HG02571 (cell line): ENCODE measurements around the gene TUBGCP5.
A peak's percentile ranks its signal among the peaks of the same experiment; 100 is the strongest.

Experiments used
- ATAC-seq: cut with Tn5 transposase; IDR thresholded peaks from one replicate; pipeline ENCODE4 v1.9.1; 2021; ENCODE audit warnings: mild to moderate bottlenecking, moderate library complexity; ENCODE audit not compliant: unreplicated experiment

Gene TUBGCP5

GRCh38 chr15:22979238-22980188 lies 59.9 kb downstream of the TUBGCP5 start:
- ATAC-seq: peak; percentile 39

GRCh38 chr15:22978691-22979237 lies 60.6 kb downstream of the TUBGCP5 start:
- peak; percentile 33 for ATAC-seq

GRCh38 chr15:22974745-22975144 lies 64.6 kb downstream of the TUBGCP5 start:
- no peak for ATAC-seq

GRCh38 chr15:22973987-22974386 lies 65.4 kb downstream of the TUBGCP5 start:
- ATAC-seq: no peak

- no peak for ATAC-seq
Measured at GRCh38 chr15:22973286-22973685, 66.1 kb downstream of the TUBGCP5 start.

GRCh38 chr15:22969489-22969888 lies 69.9 kb downstream of the TUBGCP5 start:
- ATAC-seq: no peak

GRCh38 chr15:22968366-22968765 lies 71.0 kb downstream of the TUBGCP5 start:
- no peak for ATAC-seq

GRCh38 chr15:22967084-22967770 lies 72.1 kb downstream of the TUBGCP5 start:
- no peak for ATAC-seq

- ATAC-seq: no peak
Measured at GRCh38 chr15:22966321-22967083, 72.9 kb downstream of the TUBGCP5 start.

DNA sequence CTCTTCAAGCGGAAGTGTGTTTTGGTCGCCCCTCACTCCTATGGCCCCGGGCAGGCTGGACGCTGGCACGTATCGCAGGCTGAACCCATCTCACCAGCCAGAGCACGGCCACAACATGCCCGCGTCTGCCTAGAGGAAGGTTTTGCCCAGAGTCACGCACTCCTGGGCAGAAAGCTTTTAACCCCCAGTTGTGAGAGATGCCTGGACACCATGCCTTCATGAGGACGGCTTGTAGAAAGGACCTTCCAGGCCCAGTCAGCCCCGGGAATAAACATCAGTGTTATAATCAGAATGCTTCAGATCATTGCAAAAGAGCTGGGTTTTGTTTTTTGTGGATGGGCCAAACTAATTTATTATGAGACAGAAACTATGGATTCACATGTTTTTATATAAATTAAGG lies 75.7 kb downstream of the TUBGCP5 start:
- ATAC-seq: no peak

GRCh38 chr15:22962611-22963010 lies 76.8 kb downstream of the TUBGCP5 start:
- no peak for ATAC-seq

- ATAC-seq: no peak
Measured at GRCh38 chr15:22961762-22962161, 77.6 kb downstream of the TUBGCP5 start.

DNA sequence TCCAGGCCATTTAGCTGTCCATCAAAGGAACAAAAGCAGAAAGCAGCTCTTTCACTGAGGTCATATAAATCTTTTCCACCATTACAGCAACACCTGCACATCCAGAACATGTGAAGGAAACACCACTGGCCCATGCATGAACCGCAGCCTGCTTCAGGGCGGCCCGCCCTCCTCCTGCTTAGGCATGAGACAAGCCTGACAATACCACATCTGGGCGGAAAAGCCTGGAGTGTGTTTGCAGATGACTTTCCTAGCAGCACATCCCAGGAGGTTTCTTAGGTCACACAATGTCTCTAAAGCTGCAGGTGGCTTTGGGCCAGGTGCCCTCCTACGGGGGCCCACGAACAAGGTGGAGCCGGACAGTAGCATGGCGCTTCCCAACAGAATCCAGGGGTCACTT lies 78.8 kb downstream of the TUBGCP5 start:
- no peak for ATAC-seq

GRCh38 chr15:22960126-22960525 lies 79.2 kb downstream of the TUBGCP5 start:
- ATAC-seq: no peak

DNA sequence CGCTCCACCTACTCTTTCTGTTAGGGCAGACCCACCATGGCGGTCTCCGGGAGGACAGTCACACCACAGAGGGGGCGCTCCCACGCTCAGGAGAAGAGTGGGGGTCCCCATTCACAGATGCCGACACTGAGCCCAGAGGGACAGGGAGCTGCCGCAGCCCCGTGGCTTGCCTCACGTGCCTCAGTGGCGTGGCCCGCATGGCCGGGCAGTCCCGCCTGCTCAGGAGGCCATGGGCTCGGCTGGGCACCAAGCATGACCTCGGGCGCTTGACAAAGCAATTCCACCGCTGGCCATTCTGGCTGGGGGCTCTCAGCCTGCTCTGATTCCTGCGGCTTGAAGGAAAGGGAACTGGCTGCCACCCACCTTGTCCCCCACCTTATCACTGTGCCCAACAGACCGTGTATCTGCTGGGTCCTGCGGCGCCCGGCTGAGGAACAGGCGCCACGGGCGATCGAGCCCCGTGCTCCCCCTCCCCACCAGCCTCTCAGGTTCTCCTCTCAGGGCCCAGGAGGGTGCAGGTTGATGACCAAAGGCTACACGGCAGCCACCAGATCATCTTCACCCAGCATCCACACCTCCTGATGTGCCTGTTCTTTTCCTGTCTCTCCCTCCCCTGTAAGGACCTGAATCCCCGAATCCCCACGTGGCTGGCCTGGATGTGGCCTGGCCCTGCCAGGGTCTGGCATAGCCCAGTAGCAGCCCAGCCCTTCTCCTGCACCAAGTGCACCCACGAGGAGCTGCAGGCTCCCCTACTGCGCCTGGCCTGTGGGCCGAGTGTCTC lies 79.9 kb downstream of the TUBGCP5 start:
- ATAC-seq: no peak

- no peak for ATAC-seq
Measured at GRCh38 chr15:22958487-22959280, 80.7 kb downstream of the TUBGCP5 start.

DNA sequence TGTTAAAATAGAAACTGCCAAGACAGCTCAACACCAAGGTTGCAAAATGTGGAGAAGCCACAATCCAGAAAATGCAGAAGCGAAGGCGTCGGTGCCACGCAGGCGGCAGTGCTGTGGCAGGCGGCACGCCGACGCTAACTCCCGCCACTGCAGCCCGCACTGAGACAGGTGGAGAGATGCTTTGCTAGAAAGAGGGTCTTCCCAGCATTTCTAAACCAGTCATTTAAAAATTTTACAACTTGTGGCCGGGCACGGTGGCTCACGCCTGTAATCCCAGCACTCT lies 82.5 kb downstream of the TUBGCP5 start:
- ATAC-seq: no peak

GRCh38 chr15:22956257-22956977 lies 83.0 kb downstream of the TUBGCP5 start:
- ATAC-seq: no peak

GRCh38 chr15:22955544-22956119 lies 83.7 kb downstream of the TUBGCP5 start:
- ATAC-seq: no peak
